ENCODE results near the gene NUP37.
"Not testable (repeated sequence)": the region's sequence is repeated elsewhere in the genome, so short reads cannot be mapped to it uniquely, and the experiment has no call there.

The NUP37 gene

GRCh38 chr12:102089228-102089835 is 30.6 kb downstream of the NUP37 start:
- not testable (repeated sequence) for DNase-seq

GRCh38 chr12:102080842-102081241 is 39.1 kb downstream of the NUP37 start:
- DNase-seq: no peak

GRCh38 chr12:102072092-102072491 is 47.8 kb downstream of the NUP37 start:
- DNase-seq: not testable (repeated sequence)

- no peak for DNase-seq
Observed at GRCh38 chr12:102069707-102070106, 50.2 kb downstream of the NUP37 start.

GRCh38 chr12:102067574-102068258 is 52.2 kb downstream of the NUP37 start:
- peak; percentile 39 for DNase-seq

GRCh38 chr12:102064476-102064875 is 55.4 kb downstream of the NUP37 start:
- no peak for DNase-seq

DNA sequence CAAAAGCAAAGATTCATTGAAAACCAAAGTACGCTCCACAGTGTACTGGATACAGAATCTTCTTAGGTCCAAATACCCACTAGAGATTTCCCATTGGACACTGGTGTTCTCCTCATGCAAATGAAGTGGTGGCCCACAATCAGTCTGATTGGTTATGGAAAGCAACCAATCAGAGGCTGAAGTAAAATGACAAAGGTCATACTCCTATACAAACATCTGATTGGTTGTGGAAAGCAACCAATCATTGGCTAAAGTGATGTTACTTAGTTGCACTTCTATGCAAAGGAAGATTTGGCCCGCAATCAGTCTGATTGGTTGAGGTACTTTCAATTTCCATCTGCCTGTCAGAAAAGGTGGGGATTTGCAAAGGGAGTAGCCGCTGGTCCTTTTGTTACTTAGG is 56.8 kb downstream of the NUP37 start:
- no peak for DNase-seq

DNA sequence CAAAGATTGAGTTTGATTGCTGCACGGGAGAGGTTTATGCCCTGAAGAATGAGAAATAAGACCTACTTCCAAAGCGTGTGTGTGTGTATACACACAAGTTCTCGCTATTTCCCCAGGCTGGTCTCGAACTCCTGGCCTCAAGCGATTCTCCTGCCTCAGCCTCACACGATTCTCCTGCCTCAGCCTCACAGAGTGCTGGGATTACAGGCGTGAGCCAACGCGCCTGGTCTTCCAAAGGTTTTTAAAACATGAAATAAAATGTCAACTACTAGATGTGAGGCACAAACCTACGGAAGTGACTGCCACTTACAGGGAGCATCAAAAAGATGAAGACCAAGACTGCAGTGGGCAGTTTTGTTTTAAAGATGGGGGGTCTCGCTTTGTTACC is 57.5 kb downstream of the NUP37 start:
- DNase-seq: no peak

GRCh38 chr12:102061560-102062418 is 58.1 kb downstream of the NUP37 start, which contains the start of gene WASHC3:
Gene WASHC3 (minus strand): TSS chr12:102061991. CDS start chr12:102061962, 29 bp downstream.
- DNase-seq: peak; percentile 93

DNA sequence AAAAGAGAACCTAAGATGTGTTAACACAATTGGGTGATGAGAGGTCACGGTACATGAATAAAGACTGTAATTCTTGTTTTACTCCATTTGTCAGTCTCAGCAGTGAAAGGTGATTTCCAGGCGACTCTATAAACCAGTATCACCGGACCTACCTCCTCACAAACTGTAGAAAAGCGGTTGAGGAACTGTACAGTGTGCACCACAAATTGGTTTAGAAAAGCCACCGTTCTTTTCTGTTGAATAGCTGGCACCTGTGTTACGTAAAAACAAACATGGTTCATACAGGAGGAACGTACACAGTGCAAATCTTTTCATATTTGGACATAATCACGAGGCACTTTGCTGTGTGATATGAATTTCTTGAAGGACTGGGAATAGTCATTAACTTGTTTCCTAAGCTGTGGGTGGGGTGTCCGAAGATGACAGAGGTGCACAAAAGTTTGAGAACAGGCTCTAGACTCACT is 58.8 kb downstream of the NUP37 start:
- DNase-seq: peak; percentile 0

DNA sequence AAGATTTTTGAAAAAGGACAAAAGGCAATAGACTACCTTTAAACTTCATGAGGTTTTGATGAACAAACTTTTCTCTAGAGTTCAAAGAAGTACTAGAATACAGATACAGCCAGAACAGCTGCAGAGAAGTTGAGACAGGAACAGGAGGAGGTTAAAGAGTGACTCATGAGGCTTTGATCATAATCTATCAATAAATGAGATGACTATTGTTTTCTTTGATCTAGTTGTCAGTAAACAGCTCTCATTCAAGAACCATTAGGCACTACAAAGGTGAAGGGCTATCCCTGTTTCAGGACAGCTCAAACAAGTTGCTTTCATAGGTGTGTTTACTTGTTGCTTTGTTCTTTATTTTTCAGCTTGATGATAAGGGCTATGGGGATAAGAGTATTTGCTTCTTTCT is 60.6 kb downstream of the NUP37 start:
- DNase-seq: peak; percentile 1

DNA sequence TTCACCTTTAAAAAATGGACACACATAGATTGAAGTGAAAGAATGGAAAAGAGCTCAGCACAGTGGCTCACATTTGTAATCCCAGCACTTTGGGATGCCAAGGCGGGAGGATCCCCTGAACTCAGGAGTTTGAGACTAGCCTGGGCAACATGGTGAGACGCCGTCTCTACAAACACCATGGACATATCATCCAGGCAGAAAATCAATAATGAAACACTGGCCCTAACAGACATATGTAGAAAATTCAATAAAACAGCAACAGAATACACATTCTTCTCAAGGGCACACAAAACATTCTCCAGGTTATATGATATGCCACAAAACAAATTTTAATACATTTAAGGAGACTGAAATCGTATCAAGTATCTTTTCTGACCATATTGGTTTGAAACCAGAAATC is 65.6 kb downstream of the NUP37 start:
- DNase-seq: no peak

DNA sequence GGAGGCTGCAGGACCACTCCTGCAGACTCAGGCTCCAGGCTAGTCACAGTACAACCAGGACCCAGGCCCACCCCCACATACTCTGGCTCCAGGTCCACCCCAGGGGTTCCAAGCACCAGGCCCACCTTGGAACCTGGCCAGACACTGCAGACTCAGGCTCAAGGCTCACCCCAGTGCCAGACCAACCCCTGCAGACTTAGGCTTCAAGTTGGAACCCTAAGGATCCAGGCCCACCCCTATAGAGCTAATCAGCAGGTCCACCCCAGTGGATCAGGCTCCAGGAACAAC is 66.9 kb downstream of the NUP37 start:
- no peak for DNase-seq

- DNase-seq: no peak
Observed at GRCh38 chr12:102052192-102053061, 67.5 kb downstream of the NUP37 start.

- DNase-seq: no peak
Observed at GRCh38 chr12:102051431-102051965, 68.4 kb downstream of the NUP37 start.

- DNase-seq: no peak
Observed at GRCh38 chr12:102050660-102051430, 69.1 kb downstream of the NUP37 start.

DNA sequence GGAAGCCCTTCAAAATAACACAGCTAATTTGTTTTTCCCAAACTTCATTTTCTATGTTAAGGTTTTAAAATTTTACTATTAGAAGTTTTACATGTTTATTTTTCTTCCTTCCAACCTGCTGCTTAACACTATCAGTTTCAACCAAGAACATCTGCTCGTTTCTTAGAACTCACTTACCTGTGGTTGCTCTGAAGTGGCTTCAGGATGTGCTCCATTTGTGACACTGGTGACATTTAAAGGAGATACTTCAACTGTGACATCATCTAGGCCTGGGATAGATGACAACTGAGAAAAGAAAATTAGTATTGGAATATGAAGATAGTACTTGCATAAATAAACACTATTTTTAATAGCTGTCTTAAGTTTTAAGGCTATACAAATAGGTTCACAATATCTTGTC is 76.0 kb downstream of the NUP37 start:
- no peak for DNase-seq

GRCh38 chr12:102033991-102034745 is 85.7 kb downstream of the NUP37 start:
- no peak for DNase-seq

DNA sequence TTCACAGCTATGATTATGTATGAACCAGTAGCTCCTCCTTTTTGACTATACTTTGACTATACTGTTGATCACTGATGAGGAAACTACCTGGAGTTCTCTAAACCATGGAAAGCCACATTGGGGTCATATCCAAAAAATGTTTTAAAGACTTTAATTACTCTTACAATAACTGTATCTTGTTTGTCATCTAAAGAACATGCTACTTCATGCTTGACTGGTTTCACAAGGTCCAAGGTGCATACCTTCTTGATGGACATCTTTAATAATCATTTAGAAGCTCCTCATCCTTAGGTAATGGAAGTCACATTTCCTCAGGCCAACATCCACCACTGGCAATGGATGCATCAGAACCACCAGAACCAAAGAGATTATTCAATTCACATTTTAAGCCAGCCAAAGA is 88.1 kb downstream of the NUP37 start:
- DNase-seq: no peak

GRCh38 chr12:102029141-102029540 is 90.8 kb downstream of the NUP37 start:
- no peak for DNase-seq

- no peak for DNase-seq
Observed at GRCh38 chr12:102026728-102027127, 93.2 kb downstream of the NUP37 start.
